GM19463 (cell line): ENCODE data around the gene CACNA1C.

Experiments used
- ATAC-seq: cut with Tn5 transposase; IDR thresholded peaks from one replicate; pipeline ENCODE4 v1.9.1; 2021; ENCODE audit warnings: mild to moderate bottlenecking, moderate library complexity; ENCODE audit not compliant: unreplicated experiment

CACNA1C gene

DNA sequence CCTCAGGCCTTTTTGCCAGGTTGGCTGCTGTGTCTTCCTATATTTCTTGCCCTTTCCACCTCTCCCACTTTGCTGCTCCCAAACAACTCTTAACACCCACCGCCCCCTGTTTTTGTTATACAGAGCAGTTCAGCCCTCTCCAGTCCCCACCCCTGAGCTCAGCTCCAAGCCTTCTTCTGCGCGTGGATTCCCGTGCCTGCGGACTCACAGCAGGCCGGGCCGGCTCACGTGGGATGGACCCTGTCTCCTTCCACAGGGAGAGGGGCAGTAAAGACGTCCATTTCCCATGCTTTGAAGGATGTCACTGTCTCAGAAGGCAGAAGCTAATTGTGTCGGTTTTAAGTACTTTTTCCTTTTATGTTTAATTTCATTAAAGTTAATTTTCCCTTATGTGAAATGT, 139.4 kb downstream of the CACNA1C start:
- ATAC-seq, result no peak

DNA sequence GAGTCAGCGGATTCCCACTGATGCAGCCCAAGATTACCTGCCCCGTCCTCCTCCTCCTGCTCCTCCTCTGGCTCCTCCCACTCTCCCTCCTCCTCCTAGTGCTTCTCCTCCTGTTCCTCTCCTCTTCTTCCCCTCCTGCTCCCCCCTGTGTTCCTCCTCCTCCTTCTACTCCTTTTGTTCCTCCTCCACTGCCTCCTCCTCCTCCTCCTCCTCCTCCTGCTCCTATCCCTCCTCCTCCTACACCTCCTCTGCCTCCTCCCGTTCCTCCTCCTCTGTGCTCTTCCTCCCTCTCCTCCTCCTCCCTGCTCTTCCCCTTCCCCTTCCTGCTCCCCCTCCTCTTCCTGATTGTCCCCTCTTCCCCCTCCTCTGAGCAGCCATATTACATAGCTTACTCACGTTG, 141.3 kb downstream of the CACNA1C start:
- ATAC-seq, result no peak

DNA sequence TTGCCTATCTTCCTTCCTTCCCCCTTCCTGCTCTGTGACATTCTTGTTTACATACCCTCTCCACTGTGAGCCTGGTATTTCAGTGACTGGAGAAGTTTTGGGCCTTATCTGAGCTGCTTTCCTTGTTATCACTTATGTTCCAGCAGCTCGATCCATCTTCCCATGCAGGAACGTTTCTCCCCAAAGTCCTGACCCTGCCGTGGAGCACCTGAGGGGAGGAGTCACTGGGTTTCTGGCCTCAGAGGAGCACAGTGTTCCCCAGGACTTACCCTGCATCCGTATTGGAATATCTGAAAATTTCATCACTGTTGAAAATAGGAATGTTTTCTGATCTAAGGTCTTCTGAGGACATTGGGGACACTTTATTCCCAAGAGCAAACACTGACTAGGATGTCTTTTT, 141.8 kb downstream of the CACNA1C start:
- ATAC-seq, result no peak

DNA sequence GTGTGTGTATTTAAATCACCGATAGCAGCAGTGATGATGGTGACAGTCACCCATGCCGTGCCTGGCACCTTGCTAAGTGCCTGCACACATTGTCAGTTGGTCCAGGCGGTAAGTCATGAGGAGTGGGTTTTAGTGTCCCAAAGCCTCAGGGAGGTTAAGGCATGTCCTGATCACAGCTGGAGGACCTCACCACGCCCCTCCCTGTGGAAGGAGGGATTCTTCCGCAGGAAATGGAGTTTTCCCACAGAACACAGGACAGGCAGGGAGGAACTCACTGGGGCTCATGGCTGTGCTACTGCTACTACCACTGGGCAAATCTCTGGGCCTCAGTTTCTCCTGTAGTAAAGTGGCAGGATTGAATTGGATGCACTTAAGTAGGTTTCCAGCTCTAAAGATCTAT, 142.3 kb downstream of the CACNA1C start:
- no peak for ATAC-seq

DNA sequence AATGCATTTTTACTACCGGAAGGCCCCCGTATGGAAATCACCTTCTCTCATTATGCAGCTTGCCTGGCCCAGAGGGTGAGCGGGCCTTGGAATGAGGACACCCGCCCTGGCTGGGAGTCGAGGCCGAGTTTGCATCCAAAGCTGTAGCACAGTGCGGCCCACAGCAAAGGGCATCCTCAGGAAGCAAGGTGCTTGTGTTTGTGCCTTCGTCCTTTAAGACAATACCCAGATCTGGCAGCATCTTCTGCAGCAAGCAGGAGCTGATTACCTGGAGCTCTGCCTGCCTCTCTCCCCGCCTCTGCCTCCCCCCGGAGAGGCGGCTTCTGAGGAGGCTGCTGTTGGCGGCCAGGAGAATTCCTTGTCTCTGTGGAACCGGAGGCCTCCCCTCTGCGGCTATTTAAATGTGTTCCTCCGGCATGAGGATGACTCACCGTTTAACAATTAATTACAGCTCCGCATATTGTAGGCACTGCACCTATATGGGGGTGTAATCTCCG, 145.3 kb downstream of the CACNA1C start:
- no peak for ATAC-seq

DNA sequence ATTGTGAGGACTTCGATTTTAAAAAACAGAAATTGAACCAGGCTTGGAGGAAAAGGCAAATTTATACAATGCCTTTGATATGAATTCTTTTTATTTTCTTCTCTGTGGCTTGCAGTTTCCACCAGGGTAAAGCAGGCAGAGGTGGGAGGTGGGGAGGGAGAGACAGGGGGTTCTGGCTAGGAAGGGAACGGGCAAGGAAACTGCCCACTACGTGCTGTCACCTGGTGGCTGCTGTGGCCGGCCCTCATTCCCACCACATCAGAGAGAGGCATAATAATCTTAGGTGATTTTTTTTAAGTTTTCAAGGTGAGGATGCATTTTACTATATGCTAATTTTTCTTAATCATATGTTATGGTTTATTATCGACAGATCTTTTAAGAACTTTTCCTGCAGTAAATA, 145.8 kb downstream of the CACNA1C start:
- no peak for ATAC-seq

DNA sequence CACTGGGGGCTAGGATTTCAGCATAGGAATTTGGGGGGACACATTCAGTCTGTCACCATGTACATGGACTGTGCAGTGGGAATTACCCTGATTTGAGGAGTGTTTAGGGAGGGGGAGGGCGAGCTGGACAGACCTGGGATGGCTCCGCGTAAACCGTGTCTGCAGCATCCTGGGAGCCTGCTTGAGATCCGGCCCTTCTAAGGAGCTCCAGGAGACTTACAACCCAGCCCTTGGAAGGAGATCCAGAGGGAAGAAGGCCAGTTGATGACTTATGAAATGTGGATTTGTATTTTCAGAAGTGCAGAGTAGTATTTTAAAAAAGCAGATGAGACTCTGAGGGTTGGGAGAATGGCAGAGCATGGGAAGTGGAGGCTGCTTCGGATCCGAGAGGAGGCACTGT, 153.2 kb downstream of the CACNA1C start:
- ATAC-seq, result no peak

DNA sequence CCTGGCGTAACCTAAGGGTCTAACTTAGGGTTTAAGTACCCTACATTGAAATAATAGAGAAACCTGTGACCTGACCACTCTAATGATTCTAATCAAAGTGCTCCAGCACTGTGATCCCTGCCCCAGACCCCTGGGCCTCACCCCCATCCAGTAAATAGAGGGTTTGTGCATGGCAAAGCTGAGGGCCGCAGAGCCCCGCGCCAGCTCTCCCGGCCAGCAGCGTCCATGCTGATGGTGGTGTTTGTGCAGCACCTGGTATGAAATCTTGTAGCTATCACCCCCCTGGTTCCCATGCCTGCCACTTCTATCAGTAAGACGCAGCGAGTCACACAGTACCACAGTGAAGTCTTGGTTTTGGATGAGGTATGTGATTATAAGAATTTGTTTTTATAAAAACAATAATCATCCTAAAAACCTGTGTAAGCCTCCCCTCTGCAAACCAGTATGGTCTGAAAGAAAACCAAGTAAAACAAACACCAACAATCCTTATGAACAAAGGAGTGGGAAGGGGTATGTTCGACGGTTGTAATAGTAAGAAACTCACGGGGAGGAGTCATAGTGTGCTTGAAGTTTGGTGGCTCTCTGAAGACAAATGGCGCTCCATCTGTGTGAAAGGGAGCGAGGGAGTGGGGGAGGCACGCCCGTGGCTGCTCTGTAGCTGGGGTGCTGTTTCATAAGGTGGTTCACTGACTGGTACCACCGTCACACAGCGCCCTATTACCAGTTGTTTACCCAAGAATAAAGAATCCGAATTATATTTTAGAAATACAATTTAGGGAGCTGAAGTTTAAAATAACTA, 156.2 kb downstream of the CACNA1C start:
- ATAC-seq, result no peak

DNA sequence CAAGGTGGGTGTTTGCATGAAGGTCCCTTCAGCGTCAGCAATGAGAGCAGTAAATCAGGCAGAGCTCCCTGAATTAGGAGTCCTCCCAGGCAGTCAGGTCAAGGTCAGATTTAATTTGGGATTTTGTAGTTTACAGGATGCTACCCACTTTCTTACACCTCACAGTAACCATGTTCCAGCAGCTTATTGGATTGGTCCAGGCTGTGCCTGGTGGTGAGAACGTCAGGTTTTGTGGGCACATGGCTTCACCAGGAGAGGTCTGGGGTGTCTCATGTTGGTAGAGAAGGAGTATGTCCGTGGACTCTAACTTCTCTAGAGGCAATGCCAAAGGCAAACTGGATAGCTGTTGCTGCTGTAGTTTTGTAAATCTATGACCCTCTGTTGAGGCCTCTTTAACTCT, 158.3 kb downstream of the CACNA1C start:
- no peak for ATAC-seq

DNA sequence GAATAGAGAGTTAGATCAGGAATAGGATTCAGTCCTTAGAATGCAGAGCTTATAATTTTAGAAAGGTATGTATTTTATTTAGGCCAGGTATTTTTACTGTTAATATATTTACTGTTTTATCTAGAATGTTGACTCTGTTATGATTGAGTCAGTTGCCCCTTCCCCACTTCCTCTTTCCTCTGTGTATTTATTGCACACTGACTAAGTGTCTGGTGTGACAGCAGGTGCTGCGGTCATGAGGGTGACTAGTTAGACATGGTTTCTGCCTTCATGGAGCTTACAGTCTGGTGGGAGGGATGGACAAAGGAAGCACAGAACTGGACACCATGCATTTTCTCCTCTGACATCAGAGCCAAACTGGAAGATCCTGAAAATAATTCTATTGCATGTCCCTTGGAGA, 159.8 kb downstream of the CACNA1C start:
- ATAC-seq, result no peak

DNA sequence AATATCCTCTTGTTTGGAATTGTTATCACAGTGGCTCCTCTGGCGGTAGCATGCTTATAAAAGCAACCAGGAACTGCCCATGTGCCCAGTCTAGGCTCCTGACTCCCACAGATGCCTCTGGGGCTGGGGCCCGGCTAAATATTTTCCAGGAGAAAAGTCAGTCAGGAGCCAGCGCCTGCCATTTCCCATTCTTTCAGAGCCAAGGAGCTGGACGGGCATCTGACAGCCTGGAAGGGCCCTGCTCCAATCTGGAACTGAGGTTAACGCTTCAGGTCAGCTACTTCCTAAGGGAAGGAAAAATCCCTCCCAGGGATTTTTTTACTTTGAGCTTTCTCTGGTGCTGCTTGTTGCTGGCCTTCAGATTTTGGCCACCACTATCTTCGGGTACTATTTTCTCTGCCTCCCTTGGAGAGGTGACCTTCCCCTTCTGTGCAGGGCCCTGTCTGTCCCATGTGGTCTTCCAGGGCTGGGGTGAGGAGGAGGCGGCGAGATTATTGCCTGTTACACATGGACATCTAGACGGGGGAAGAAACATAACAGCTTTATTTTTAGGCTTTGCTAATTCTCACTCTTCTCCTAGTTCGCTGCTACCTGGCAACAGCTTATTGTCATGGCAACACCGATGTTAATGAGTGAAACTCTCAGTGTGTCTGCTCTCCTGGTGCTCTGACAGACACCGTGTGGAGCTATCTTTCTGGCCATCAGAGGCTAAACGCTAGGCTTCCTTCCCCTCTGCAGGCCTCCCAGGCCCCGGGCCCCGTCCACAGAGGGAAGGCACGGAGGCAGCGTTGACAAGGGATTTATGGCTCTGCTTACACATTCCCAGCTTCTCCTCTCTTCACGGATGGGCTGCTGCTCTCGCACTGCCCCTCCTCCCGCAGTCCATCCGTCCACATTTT, 160.4 kb downstream of the CACNA1C start:
- no peak for ATAC-seq

DNA sequence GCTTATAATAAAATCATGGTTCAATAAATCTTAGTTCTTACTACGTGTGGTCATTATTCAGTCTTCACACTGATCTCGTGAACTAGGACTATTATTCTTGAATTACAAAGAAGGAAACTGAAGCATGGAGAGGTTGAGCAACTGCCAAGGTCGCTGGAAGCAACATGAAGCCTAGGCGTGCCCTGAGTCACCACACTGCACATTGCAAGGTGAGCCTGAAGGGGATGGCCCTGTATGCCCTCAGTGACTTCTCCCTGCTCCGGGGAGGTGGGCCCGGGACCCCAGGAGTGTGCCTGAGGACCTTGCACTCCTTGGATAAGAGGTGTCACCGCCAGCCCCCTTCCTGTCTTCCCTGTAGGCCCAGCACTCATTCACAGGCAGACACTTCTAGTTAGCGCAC, 161.6 kb downstream of the CACNA1C start:
- no peak for ATAC-seq

DNA sequence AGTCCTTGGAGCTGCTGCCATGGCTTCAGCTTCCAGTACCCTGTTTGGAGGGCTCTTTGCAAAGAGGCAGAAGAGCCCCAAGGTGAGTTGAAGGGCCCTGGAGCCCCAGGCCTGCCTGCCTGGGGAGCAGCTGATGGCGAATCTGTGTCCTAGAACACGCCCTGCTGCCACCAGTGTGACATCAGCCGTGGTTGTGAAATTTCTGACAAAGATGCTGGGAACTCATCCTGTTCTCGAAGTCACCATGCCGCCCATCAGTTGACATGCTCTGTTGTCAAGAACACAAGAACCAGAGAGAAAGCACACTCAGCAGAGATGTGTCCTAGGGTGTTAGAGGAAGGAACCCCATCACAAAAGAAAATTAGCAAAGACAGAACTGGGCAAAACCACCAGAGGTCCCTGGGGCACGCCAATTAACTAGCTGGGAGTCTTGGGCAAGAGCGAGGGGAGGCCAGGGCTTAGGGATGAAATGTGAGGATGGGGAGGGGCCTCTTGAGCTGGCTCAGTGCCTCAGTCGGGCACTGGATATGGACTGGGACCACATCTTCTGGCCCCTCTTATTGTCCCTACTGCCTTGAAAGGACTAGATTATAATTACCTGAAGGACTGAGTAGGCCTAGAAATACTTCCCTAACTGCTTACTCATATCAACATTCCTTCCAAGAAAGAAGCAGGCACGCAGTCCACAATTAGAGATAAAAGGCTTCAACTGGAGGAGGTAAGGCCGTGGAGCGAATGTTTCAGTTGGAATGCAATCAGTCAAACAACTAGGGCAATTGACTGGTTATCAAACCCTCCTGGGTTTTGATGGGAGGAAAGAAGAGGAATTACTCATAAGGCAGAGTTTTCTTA, 163.1 kb downstream of the CACNA1C start:
- ATAC-seq, result no peak

DNA sequence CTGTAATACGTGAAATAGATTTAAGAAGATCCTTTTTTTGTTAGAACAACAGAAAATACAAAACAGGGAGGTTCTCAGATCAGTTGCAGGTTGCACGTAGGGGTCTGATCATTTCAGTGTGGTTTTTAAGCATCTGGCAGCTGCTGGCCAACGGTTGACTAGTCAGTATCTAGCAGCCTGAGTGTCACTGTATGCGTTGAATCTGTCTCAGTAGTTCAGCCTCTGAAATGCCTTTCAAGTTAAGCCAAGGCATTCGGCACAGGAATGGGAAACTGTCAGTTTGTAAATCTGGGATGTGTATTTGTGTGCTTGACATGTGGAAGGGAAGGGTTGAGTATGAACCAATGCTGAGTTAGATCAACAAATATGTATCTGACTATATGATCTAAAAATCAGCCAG, 165.9 kb downstream of the CACNA1C start:
- no peak for ATAC-seq

DNA sequence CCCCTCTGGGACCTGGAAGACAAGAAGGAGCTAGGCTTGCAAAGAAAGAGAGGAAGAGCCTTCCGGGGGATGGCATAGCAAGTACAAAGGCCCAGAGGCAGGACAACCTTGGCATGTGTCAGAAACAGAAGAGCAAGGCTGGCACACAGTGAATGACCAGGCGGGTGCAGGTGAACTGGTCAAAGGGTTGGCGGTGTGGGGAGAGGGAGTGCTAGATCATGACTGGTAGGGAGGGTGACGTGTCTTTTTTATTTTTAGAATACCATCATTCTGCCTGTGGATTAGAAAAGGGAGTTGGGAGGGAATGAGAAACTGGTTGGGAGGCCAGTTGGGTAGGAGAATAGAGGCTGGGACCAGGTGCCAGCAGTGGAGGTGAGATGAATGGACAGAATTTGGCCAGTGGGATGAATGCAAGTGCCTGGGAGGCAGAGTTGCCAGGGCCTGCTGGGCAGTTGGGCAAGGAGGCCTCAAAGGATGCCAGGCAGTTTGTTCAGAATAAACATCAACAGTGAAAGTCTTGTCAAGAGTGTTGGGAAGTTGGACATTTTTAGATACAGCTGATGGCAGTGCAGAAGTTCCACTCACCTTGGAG, 168.3 kb downstream of the CACNA1C start:
- ATAC-seq, result no peak

DNA sequence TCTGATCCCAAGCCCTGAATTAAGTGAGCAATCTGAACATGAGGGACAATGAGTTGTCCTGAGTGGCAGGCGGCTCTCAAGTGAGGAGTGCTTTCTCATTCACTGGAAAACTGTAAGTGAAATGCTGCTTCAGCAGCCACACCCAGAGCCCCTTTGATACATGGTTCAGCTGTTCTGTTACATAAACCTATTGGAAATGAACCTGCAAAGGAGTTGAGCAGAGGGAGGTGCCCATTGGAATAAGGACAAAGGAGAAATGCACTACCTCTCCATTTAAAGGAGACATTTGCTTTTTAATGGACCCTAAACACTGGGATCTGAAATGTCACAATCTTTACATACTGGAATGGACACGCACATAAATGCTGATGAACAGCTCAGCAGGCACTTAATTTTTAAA, 169.9 kb downstream of the CACNA1C start:
- ATAC-seq, result no peak

DNA sequence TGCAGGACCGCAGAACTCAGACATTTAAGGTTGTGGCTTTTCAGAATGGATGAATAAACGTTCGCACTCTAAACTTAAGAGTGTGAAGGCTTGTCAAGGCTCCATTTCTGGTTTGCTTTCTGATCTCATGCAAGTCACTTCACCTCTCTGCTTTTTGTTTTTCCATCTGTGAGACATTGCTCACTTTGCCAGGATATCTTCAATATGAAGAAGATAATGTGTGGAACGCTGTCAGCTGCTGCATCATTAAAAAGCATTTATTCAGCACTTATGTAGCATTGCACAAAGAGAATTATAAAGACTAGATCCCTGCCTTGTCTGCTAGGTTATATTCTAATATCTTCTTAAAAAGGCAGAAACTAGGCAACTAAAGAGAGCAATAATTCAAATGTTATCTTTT, 172.2 kb downstream of the CACNA1C start:
- ATAC-seq, result no peak

DNA sequence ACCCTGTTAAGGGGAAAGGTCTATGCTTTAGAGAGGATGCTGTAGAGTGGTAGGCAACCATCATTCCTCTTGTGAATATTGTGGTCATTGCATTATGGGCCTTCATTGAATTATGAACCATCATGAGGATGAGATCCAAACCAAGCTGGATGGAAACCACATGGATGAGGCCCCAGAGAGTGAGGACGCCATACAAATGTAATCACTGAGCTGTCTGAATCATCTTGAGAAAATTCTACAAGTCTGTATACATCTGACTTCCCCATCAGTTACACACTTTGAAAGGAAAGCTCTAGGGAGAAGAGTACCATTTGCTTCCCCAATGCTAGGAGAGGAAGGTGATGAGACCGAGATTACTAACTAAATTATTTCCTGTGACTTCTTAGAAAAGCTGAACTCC, 172.9 kb downstream of the CACNA1C start:
- ATAC-seq, result no peak

DNA sequence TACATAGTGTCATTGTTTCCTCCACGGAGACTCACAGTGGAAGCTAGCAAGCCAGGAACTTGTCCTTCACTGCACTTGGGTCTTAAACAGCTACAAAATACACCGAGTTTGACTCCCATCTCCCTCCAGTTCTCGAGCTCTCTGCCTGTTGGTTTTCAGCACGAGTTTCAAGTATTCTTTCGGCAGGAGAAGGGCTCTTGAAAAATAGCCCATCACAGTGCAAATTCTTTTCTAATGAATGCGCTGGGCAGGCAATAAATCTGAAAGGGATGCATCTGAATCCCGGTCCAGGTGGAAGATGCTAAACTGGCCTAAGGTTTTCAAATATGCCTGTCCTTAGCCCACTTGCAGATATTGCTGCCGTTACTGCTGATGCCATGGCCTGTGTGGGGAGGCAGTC, 173.9 kb downstream of the CACNA1C start:
- ATAC-seq, result no peak

DNA sequence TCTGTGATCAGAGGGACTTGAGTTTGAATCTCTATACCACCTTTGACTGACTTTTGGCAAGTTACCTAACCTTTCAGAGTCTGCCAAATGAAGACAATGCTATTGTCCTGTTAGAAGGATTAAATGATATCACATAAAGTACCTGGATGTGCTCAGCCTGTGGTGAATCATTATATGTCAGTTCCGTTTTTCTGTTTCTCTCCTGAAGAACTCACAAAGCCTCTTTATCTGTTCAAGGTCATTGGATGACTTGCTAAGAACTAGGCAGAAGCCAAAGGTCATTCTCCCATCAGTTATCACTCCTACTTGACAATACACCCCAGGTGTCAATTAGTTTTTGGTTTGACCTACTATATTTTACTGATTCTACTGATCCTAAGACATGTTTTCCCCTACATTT, 174.6 kb downstream of the CACNA1C start:
- no peak for ATAC-seq

DNA sequence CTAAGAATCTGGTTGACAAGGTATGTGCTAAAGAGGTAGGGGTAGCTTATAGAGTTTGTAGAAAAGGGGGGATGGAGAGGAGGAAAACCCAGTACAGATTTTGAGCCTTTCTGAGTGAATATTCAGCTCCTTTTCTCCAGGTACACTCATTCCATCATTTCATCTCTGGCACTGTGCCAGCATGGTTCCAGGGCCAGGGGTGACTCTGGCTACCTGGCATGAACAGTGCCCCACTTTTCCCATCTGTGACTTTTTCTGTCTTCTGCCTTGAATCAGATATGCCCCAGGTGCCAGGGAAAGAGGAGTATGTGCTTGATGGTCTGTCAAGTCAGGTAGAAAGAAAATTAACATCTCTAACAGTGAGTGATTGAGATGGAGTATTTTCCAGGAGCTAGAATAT, 175.7 kb downstream of the CACNA1C start:
- ATAC-seq, result no peak
